WTC11 (cell line): Measurements from ENCODE around the gene KCNK5.

Source experiments
- CREB1 ChIP-seq: sonication (generic); formaldehyde crosslinking; IDR thresholded peaks from 2 replicates; pipeline ENCODE4 v1.8.0; 2023; ENCODE audit warnings: mild to moderate bottlenecking, missing genetic modification reagents
- CTCF ChIP-seq: fragments of 200-600 bp; IDR thresholded peaks from 2 replicates; pipeline ENCODE4 v1.8.0; 2022; ENCODE audit warnings: antibody characterized with exemption
- FOXP4 ChIP-seq: sonication (generic); formaldehyde crosslinking; IDR thresholded peaks from 2 replicates; pipeline ENCODE4 v1.8.0; 2022; ENCODE audit warnings: mild to moderate bottlenecking, missing genetic modification reagents
- MYBL2 ChIP-seq: sonication (generic); formaldehyde crosslinking; IDR thresholded peaks from 2 replicates; pipeline ENCODE4 v1.8.1; 2023; ENCODE audit warnings: mild to moderate bottlenecking, moderate library complexity, missing genetic modification reagents
- NR3C1 ChIP-seq: sonication (generic); formaldehyde crosslinking; conservative IDR thresholded peaks from 2 replicates; pipeline ENCODE4 v1.8.1; 2023; ENCODE audit warnings: low read depth, mild to moderate bottlenecking, missing genetic modification reagents
- PRDM15 ChIP-seq: sonication (generic); formaldehyde crosslinking; IDR thresholded peaks from 2 replicates; pipeline ENCODE4 v1.8.0; 2022; ENCODE audit warnings: missing genetic modification reagents
- TCF7 ChIP-seq: sonication (generic); formaldehyde crosslinking; IDR thresholded peaks from 2 replicates; pipeline ENCODE4 v1.8.0; 2022; ENCODE audit warnings: mild to moderate bottlenecking, low read depth, missing genetic modification reagents, moderate library complexity
- USF2 ChIP-seq: sonication (generic); formaldehyde crosslinking; IDR thresholded peaks from 2 replicates; pipeline ENCODE4 v1.8.1; 2023; ENCODE audit warnings: mild to moderate bottlenecking, missing genetic modification reagents, moderate library complexity
- ZBTB21 ChIP-seq: sonication (generic); formaldehyde crosslinking; IDR thresholded peaks from 2 replicates; pipeline ENCODE4 v1.8.1; 2023; ENCODE audit warnings: mild to moderate bottlenecking, missing genetic modification reagents, borderline replicate concordance
- ZSCAN18 ChIP-seq: fragments of 250-450 bp; sonication (Bioruptor Pico); IDR thresholded peaks from 2 replicates; pipeline ENCODE4 v2.1.2; 2022; ENCODE audit warnings: mild to moderate bottlenecking, moderate library complexity

- TF ChIP-seq CREB1 (CRISPR knock-in tag) (no peak), PRDM15 (CRISPR knock-in tag) (no peak), USF2 (CRISPR knock-in tag) (no peak), CTCF (no peak), FOXP4 (CRISPR knock-in tag) (no peak), MYBL2 (CRISPR knock-in tag) (no peak), ZBTB21 (CRISPR knock-in tag) (no peak), ZSCAN18 (no peak), TCF7 (CRISPR knock-in tag) (no peak), NR3C1 (CRISPR knock-in tag) (no peak)
Measured at GRCh38 chr6:39266375-39266774, 37.1 kb upstream of the KCNK5 start.
